ENCODE measurements around the gene ENOX1.

The ENOX1 gene

DNA sequence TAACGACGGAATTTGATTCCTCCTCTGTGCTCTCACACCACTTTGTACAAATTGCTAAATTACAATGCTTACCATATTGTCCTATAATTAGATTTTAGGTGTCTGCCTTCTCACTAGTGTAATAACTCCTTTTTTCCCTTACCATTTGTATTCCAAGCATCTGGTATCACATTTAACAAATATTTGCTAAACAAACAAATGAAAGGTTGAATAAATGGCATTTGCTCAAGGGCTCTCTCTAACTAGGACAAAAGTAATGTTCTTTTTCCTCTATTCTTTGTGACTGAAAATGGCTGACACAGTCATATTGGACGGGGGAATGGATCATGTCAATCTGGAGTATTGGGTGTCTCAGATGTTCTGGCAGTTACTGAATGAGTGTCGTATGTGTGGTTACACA is 99.7 kb downstream of the ENOX1 start:
- no peak overlapping the region for H4K91ac ChIP-seq (ENCODE audit: low read length)
- H2BK15ac ChIP-seq (ENCODE audit: low read depth, poor library complexity, severe bottlenecking): no peak overlapping the region
- DNase-seq: no peak
- no peak overlapping the region for H2BK120ac ChIP-seq (ENCODE audit: low read depth, low read length)
- peak overlapping the region; percentile 11 for H3K27ac ChIP-seq (ENCODE audit: low read length, poor library complexity, severe bottlenecking)
- no peak overlapping the region for H2AK5ac ChIP-seq (ENCODE audit: low read length, severe bottlenecking)
- no peak overlapping the region for H3K23ac ChIP-seq (ENCODE audit: low read length in 2 of 2)
- no peak overlapping the region for H3K4me2 ChIP-seq (ENCODE audit: low read length, poor library complexity, severe bottlenecking)
- no peak overlapping the region for H2AFZ ChIP-seq (ENCODE audit: low read depth, low read length)
- peaks cover 1% of the 10 kb centered on the region for H3K4me1 ChIP-seq (ENCODE audit: control insufficient read depth, insufficient read depth, low read depth, low read length)
- no peak overlapping the region for H4K8ac ChIP-seq (ENCODE audit: low read length)
- no peak overlapping the region for H3K4me3 ChIP-seq (ENCODE audit: insufficient read depth in 1 of 2, low read depth in 1 of 2, low read length in 2 of 2)
- no peaks in the 10 kb centered on the region for H3K79me1 ChIP-seq (replicated peaks; ENCODE audit: low read length, poor library complexity, severe bottlenecking)
- H3K36me3 ChIP-seq (ENCODE audit: control insufficient read depth in 1 of 2, insufficient read depth in 2 of 2, low read depth in 1 of 2, low read length in 2 of 2): no peaks in the 10 kb centered on the region
- H3K4ac ChIP-seq (ENCODE audit: low read depth in 1 of 2, low read length in 2 of 2): no peak overlapping the region
- no peak overlapping the region for H2BK12ac ChIP-seq (ENCODE audit: low read length in 2 of 2)
- H3K9ac ChIP-seq (ENCODE audit: low read length): no peak overlapping the region
- no peak overlapping the region for H3K18ac ChIP-seq (ENCODE audit: low read depth in 1 of 2, low read length in 2 of 2)
- H3K27me3 ChIP-seq (ENCODE audit: control insufficient read depth in 1 of 2, insufficient read depth in 1 of 2, low read length in 2 of 2): no peaks in the 10 kb centered on the region
- no peak overlapping the region for H2BK5ac ChIP-seq (ENCODE audit: low read depth, low read length, poor library complexity, severe bottlenecking)
- H3K9me3 ChIP-seq (ENCODE audit: control insufficient read depth, low read length): no peaks in the 10 kb centered on the region
- no peak overlapping the region for H3K14ac ChIP-seq (ENCODE audit: low read length in 2 of 2)
- WGBS: 78% methylated on average over 4 of the region's 4 CpGs

- no peak overlapping the region for H2BK12ac ChIP-seq (ENCODE audit: low read length in 2 of 2)
- no peak overlapping the region for H2BK15ac ChIP-seq (ENCODE audit: low read depth, poor library complexity, severe bottlenecking)
- H3K27me3 ChIP-seq (ENCODE audit: control insufficient read depth in 1 of 2, insufficient read depth in 1 of 2, low read length in 2 of 2): no peaks in the 10 kb centered on the region
- no peak overlapping the region for H3K9ac ChIP-seq (ENCODE audit: low read length)
- peaks cover 1% of the 10 kb centered on the region for H3K4me1 ChIP-seq (ENCODE audit: control insufficient read depth, insufficient read depth, low read depth, low read length)
- H3K79me1 ChIP-seq (replicated peaks; ENCODE audit: low read length, poor library complexity, severe bottlenecking): no peaks in the 10 kb centered on the region
- no peaks in the 10 kb centered on the region for H3K9me3 ChIP-seq (ENCODE audit: control insufficient read depth, low read length)
- H2BK120ac ChIP-seq (ENCODE audit: low read depth, low read length): no peak overlapping the region
- H4K8ac ChIP-seq (ENCODE audit: low read length): no peak overlapping the region
- WGBS: 1% methylated on average over 3 of the region's 3 CpGs
- no peak overlapping the region for H2AFZ ChIP-seq (ENCODE audit: low read depth, low read length)
- no peak overlapping the region for H3K14ac ChIP-seq (ENCODE audit: low read length in 2 of 2)
- H3K27ac ChIP-seq (ENCODE audit: low read length, poor library complexity, severe bottlenecking): peak overlapping the region; percentile 11
- no peak overlapping the region for H3K18ac ChIP-seq (ENCODE audit: low read depth in 1 of 2, low read length in 2 of 2)
- DNase-seq: peak; percentile 99
- H3K4ac ChIP-seq (ENCODE audit: low read depth in 1 of 2, low read length in 2 of 2): no peak overlapping the region
- no peak overlapping the region for H3K4me3 ChIP-seq (ENCODE audit: insufficient read depth in 1 of 2, low read depth in 1 of 2, low read length in 2 of 2)
- no peak overlapping the region for H3K4me2 ChIP-seq (ENCODE audit: low read length, poor library complexity, severe bottlenecking)
- no peak overlapping the region for H2BK5ac ChIP-seq (ENCODE audit: low read depth, low read length, poor library complexity, severe bottlenecking)
- H3K23ac ChIP-seq (ENCODE audit: low read length in 2 of 2): no peak overlapping the region
- no peak overlapping the region for H4K91ac ChIP-seq (ENCODE audit: low read length)
- H3K36me3 ChIP-seq (ENCODE audit: control insufficient read depth in 1 of 2, insufficient read depth in 2 of 2, low read depth in 1 of 2, low read length in 2 of 2): no peaks in the 10 kb centered on the region
- H2AK5ac ChIP-seq (ENCODE audit: low read length, severe bottlenecking): no peak overlapping the region
These were observed 100.2 kb downstream of the ENOX1 start for GRCh38 chr13:43686557-43686956.

- WGBS: 91% methylated on average over 7 of the region's 9 CpGs
These were observed 101.6 kb downstream of the ENOX1 start for GRCh38 chr13:43684963-43685725.

GRCh38 chr13:43682701-43683100 is 104.1 kb downstream of the ENOX1 start:
- DNase-seq: no peak
- no peak overlapping the region for H4K8ac ChIP-seq (ENCODE audit: low read length)
- H2AK5ac ChIP-seq (ENCODE audit: low read length, severe bottlenecking): no peak overlapping the region
- H3K36me3 ChIP-seq (ENCODE audit: control insufficient read depth in 1 of 2, insufficient read depth in 2 of 2, low read depth in 1 of 2, low read length in 2 of 2): no peaks in the 10 kb centered on the region
- H3K79me1 ChIP-seq (replicated peaks; ENCODE audit: low read length, poor library complexity, severe bottlenecking): no peaks in the 10 kb centered on the region
- no peak overlapping the region for H3K9ac ChIP-seq (ENCODE audit: low read length)
- no peak overlapping the region for H3K4ac ChIP-seq (ENCODE audit: low read depth in 1 of 2, low read length in 2 of 2)
- no peak overlapping the region for H2BK5ac ChIP-seq (ENCODE audit: low read depth, low read length, poor library complexity, severe bottlenecking)
- no peak overlapping the region for H2BK120ac ChIP-seq (ENCODE audit: low read depth, low read length)
- no peak overlapping the region for H3K4me2 ChIP-seq (ENCODE audit: low read length, poor library complexity, severe bottlenecking)
- no peak overlapping the region for H3K14ac ChIP-seq (ENCODE audit: low read length in 2 of 2)
- no peak overlapping the region for H2BK15ac ChIP-seq (ENCODE audit: low read depth, poor library complexity, severe bottlenecking)
- no peak overlapping the region for H4K91ac ChIP-seq (ENCODE audit: low read length)
- H2BK12ac ChIP-seq (ENCODE audit: low read length in 2 of 2): no peak overlapping the region
- no peak overlapping the region for H3K18ac ChIP-seq (ENCODE audit: low read depth in 1 of 2, low read length in 2 of 2)
- 83% methylated on average over 1 of the region's 2 CpGs for WGBS
- H3K27ac ChIP-seq (ENCODE audit: low read length, poor library complexity, severe bottlenecking): no peak overlapping the region
- H3K23ac ChIP-seq (ENCODE audit: low read length in 2 of 2): no peak overlapping the region
- no peak overlapping the region for H3K4me3 ChIP-seq (ENCODE audit: insufficient read depth in 1 of 2, low read depth in 1 of 2, low read length in 2 of 2)
- H2AFZ ChIP-seq (ENCODE audit: low read depth, low read length): no peak overlapping the region
- no peaks in the 10 kb centered on the region for H3K27me3 ChIP-seq (ENCODE audit: control insufficient read depth in 1 of 2, insufficient read depth in 1 of 2, low read length in 2 of 2)
- no peaks in the 10 kb centered on the region for H3K9me3 ChIP-seq (ENCODE audit: control insufficient read depth, low read length)
- peaks cover 1% of the 10 kb centered on the region for H3K4me1 ChIP-seq (ENCODE audit: control insufficient read depth, insufficient read depth, low read depth, low read length)

More at GRCh38 chr13:43684963-43685725, 101.6 kb downstream of the ENOX1 start:
- Histone ChIP-seq H3K18ac (ENCODE audit: low read depth in 1 of 2, low read length in 2 of 2) (peak overlapping the region in 1 of 2 experiments; percentile 48), H2BK120ac (ENCODE audit: low read depth, low read length) (no peak overlapping the region), H4K91ac (ENCODE audit: low read length) (peak overlapping the region; percentile 44), H3K36me3 (ENCODE audit: control insufficient read depth in 1 of 2, insufficient read depth in 2 of 2, low read depth in 1 of 2, low read length in 2 of 2) (no peaks in the 10 kb centered on the region), H2BK5ac (ENCODE audit: low read depth, low read length, poor library complexity, severe bottlenecking) (no peak overlapping the region), H3K4me3 (ENCODE audit: insufficient read depth in 1 of 2, low read depth in 1 of 2, low read length in 2 of 2) (no peak overlapping the region), H3K4ac (ENCODE audit: low read depth in 1 of 2, low read length in 2 of 2) (no peak overlapping the region), H3K9ac (ENCODE audit: low read length) (no peak overlapping the region), H3K14ac (ENCODE audit: low read length in 2 of 2) (no peak overlapping the region), H3K4me2 (ENCODE audit: low read length, poor library complexity, severe bottlenecking) (no peak overlapping the region), H2BK15ac (ENCODE audit: low read depth, poor library complexity, severe bottlenecking) (no peak overlapping the region), H3K23ac (ENCODE audit: low read length in 2 of 2) (no peak overlapping the region), H3K27ac (ENCODE audit: low read length, poor library complexity, severe bottlenecking) (no peak overlapping the region), H3K4me1 (ENCODE audit: control insufficient read depth, insufficient read depth, low read depth, low read length) (peaks cover 1% of the 10 kb centered on the region), H4K8ac (ENCODE audit: low read length) (no peak overlapping the region), H3K27me3 (ENCODE audit: control insufficient read depth in 1 of 2, insufficient read depth in 1 of 2, low read length in 2 of 2) (no peaks in the 10 kb centered on the region), H2BK12ac (ENCODE audit: low read length in 2 of 2) (no peak overlapping the region), H2AFZ (ENCODE audit: low read depth, low read length) (no peak overlapping the region), H3K79me1 (replicated peaks; ENCODE audit: low read length, poor library complexity, severe bottlenecking) (no peaks in the 10 kb centered on the region), H2AK5ac (ENCODE audit: low read length, severe bottlenecking) (no peak overlapping the region), H3K9me3 (ENCODE audit: control insufficient read depth, low read length) (no peaks in the 10 kb centered on the region)
- no peak for DNase-seq

Measured in mesenchymal stem cell (in vitro differentiated cells and primary cell).